Thoracic aorta endothelial cell (primary cell): Measurements from ENCODE around the gene DDX41. TPM values are rescaled to one million over a fixed set of nuclear protein-coding genes. Genes with fewer than 3 reads are reported as not detected.

ENCODE experiments used
- total RNA-seq: library from RNA; depleted of rRNA; stranded (reverse); fragments of >200 nt; gene quantifications from 2 replicates; pipeline ENCODE4 v1.2.3, GENCODE V29; 2012

The DDX41 gene
- 72.4 and 90.8 TPM in 2 replicates for total RNA-seq

GRCh38 chr5:177516601-177517568 is at the start of gene DDX41:
Gene DDX41, minus strand, starts transcription at chr5:177516961. Its CDS starts 16 bp downstream, at chr5:177516945.

GRCh38 chr5:177554474-177555111 is 37.8 kb upstream of the DDX41 start, which contains the start of gene FAM193B:
Gene FAM193B, minus strand, starts transcription at chr5:177554563. Its CDS starts 105 bp downstream, at chr5:177554458.

GRCh38 chr5:177509381-177509951 is 7.3 kb downstream of the DDX41 start, which contains the start of gene DOK3:
Gene DOK3, minus strand, starts transcription at chr5:177509826. Its CDS starts 286 bp downstream, at chr5:177509540.

GRCh38 chr5:177497292-177498012 is 19.3 kb downstream of the DDX41 start, which contains the start of gene PDLIM7:
Gene PDLIM7, minus strand, starts transcription at chr5:177497604. Its CDS starts 1,092 bp downstream, at chr5:177496512.

GRCh38 chr5:177473443-177474001 is 43.2 kb downstream of the DDX41 start, which contains the start of gene DBN1:
Gene DBN1, minus strand, starts transcription at chr5:177473634. Its CDS starts 113 bp downstream, at chr5:177473521.

Other genes starting within 250 kb of the DDX41 start
- gene RAB24, start 213.2 kb downstream of the DDX41 start, total RNA-seq = 11.1 and 11.8 TPM in 2 replicates
- gene PRELID1, start 213.2 kb downstream of the DDX41 start, total RNA-seq = 217 TPM in 2 replicates
- 14.4 and 22.3 TPM in 2 replicates for gene MXD3, start 205.1 kb downstream of the DDX41 start, total RNA-seq
- gene LMAN2, start 165.3 kb downstream of the DDX41 start, total RNA-seq = 255 and 380 TPM in 2 replicates
- gene RGS14, start 159.0 kb downstream of the DDX41 start, total RNA-seq = 7.4 and 10.3 TPM in 2 replicates
- gene SLC34A1, start 132.5 kb downstream of the DDX41 start, total RNA-seq = not detected in 2 replicates
- gene PFN3, start 116.3 kb downstream of the DDX41 start, total RNA-seq = not detected in 2 replicates
- 1.7 and 1.9 TPM in 2 replicates for gene F12, start 107.4 kb downstream of the DDX41 start, total RNA-seq
- 30.7 and 38.6 TPM in 2 replicates for gene GRK6, start 90.3 kb downstream of the DDX41 start, total RNA-seq
- 8.9 and 11.9 TPM in 2 replicates for gene PRR7, start 70.1 kb downstream of the DDX41 start, total RNA-seq
- gene DBN1, start 43.3 kb downstream of the DDX41 start, total RNA-seq = 204 and 221 TPM in 2 replicates
- 82.6 and 90.2 TPM in 2 replicates for gene PDLIM7, start 19.4 kb downstream of the DDX41 start, total RNA-seq
- gene DOK3, start 7.1 kb downstream of the DDX41 start, total RNA-seq = 0.86 and 2.8 TPM in 2 replicates
- gene FAM193B, start 37.6 kb upstream of the DDX41 start, total RNA-seq = 21.1 and 30.5 TPM in 2 replicates
- 120 and 127 TPM in 2 replicates for gene TMED9, start 75.2 kb upstream of the DDX41 start, total RNA-seq
- 23.3 and 27.5 TPM in 2 replicates for gene B4GALT7, start 83.2 kb upstream of the DDX41 start, total RNA-seq